GM21825 (cell line): ENCODE results near the gene PRAMEF5.
"Not testable (repeated sequence)": the region's sequence is repeated elsewhere in the genome, so short reads cannot be mapped to it uniquely, and the experiment has no call there.

Source experiments
- ATAC-seq: cut with Tn5 transposase; IDR thresholded peaks from one replicate; pipeline ENCODE4 v1.9.1; 2021; ENCODE audit warnings: mild to moderate bottlenecking, moderate library complexity; ENCODE audit not compliant: unreplicated experiment

The PRAMEF5 gene

DNA sequence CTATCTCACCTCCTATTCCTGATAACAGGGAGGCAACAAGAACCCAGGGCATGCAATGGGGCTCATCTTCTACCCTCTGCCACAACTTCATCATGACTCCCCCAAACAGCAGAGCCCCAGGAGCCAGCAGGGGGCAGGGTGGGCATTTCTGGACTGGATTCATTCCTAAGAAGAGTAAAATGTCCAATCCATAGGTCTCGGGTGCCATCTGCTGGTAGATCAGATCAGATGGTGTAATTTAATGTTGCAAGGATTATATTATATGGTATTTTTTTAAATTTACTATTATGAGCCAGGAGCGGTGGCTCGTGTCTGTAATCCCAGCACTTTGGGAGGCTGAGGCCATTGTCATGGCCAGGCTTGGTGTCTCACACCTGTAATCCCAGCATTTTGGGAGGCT, 11.1 kb downstream of the PRAMEF5 start:
- ATAC-seq, result not testable (repeated sequence)

DNA sequence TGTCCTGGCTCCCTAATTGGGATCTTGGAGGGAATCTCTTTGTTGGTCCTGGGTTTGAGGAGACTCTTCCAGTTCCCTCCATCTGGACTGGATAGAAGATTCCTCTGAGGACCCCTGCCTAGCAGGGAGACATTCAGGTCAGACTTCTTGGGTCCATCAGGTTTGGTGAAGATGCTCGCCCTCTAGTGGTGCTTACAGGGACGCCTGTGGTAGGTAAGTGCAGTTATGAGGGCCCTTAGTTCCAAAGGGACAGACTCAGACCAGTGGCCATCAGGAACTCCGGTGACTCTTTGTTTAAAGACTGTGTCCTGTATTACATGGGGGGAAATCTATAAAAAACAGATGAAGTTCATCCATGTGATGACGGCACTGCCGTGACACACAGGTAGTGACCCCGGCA, 23.0 kb downstream of the PRAMEF5 start:
- not testable (repeated sequence) for ATAC-seq

DNA sequence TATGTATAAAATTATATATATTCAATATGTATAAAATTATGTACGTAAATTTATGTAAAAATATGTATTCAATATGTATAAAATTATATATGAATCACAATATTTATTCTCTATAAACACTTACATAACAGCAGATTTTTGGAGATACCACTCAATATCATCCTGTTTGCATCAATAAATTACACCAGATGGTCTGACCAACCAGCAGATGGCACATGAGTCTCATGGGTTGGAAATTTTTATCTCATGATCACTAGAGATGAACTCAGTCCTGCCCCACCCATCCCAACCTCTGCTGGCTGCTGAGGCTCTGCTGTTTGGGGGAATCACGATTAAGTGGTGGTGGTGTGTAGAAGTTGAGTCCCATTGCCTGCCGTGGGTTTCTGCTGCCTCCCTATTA, 25.6 kb downstream of the PRAMEF5 start:
- not testable (repeated sequence) for ATAC-seq

DNA sequence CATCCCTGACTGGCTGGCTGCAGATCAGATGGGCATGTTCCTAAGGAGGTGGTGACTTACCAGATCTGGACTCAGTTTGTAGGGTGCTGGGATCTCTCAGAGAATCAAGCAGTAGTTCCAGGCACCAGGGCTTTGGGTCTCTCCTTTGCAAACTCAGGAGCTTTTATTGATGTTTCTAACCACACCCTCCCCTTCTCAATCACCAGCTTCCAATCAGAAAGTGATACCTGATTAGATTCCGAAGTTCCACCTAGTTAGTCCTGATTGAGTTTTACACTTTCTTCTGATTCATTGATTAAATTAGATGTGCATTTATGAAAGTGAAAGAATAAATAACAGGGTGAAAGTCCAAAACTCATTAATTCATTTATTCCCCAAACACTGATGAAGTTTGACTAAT, 31.0 kb downstream of the PRAMEF5 start, which contains the start of gene PRAMEF8:
PRAMEF8 (minus strand) TSS at position 101 of the 400 bp plus-strand sequence. CDS start 1,046 bp downstream, outside the sequence.
- ATAC-seq, result not testable (repeated sequence)

DNA sequence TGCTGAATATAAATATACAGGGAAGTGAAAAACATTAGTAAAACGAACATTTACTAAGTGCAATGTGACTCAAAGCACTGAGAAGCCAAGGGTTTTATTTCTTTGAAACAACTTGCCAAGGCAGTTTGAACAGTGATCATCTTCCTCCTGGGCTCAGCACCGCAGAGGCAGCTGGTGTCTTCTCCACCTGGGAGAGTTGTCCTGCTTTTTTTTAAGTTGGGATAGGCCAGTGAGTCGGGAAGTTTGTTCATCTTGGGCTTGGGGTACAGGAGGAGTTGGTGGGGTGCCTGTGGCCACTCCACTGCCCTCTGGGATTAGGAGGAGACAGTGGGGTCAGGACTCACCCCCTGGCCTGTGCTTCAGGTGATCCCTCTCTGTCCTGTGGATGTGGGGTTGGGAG, 35.0 kb downstream of the PRAMEF5 start:
- not testable (repeated sequence) for ATAC-seq

DNA sequence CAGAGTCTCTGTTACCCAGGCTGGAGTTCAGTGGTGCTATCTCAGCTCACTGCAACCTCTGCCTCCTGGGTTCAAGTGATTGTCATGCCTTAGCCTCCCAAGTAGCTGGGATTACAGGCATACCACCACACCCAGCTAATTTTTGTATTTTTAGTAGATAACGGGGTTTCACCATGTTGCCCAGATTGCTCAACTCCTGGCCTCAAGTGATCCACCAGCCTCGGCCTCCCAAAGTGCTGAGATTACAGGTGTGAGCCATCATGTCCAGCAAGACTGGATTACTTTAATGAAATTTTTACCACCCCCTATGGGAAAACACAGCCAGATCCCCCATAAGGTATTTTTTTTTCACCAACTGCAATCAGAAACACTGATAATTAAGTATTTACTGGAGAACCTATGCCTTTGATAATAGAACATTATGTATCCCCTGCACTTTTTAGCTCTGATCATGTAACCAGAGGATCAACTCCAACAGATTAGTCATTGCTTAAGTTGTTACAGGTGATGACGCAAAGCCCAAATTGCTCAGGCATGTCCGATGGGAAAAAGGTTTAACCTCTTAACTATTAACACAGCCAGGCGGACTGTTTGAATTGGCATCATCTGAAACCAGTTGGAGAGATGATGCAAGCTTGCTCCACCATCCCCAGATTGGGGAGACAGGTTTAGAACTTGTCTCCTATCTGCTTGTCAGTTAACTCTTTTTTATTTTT, 43.4 kb downstream of the PRAMEF5 start:
- ATAC-seq, result not testable (repeated sequence)

DNA sequence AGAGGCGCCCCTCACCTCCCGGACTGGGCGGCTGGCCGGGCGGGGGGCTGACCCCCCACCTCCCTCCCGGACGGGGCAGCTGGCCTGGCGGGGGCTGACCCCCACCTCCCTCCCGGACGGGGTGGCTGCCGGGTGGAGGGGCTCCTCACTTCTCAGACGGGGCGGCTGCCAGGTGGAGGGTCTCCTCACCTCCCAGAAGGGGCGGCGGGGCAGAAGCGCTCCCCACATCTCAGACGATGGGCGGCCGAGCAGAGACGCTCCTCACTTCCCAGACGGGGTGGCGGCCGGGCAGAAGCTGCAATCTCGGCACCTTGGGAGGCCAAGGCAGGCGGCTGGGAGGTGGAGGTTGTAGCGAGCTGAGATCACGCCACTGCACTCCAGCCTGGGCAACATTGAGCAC, 44.7 kb downstream of the PRAMEF5 start:
- ATAC-seq, result not testable (repeated sequence)

DNA sequence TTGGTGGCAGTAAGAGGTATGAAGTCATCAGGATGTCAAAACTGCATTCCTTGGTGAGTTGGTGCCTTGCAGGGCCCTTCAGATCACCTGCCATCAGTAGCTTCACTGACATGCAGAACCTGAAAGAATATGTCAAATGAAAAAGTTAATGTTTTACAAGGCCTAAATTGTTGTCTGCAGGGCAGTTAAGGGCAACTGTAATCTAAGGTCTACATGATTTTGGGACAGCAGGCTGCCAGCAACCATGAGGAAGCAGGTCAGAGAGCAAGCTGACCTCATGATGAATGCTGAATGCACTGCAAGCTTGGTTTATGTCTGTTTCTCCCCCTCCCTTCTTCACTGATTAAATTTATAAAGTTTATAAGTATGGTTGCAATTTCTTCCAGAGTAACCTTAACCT, 48.2 kb downstream of the PRAMEF5 start:
- not testable (repeated sequence) for ATAC-seq

DNA sequence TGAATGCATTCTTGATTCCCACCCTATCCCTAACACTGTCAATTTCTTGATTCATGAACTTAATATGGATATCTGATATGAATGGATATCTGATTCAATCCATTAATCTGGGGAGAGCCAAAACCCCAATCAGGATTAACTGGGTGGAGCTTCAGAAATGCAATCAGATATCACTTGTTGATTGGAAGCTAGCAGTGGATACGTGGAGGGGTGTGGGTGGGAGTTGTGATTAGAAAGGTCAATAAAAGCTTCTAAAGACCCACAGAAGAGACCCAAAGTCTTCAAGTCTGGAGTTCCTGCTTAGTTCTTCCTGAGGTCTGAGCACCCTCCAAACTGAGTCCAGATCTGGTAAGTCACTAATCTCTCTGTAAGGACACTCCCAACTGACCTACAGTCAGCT, 49.2 kb downstream of the PRAMEF5 start, which contains the start of gene PRAMEF33:
PRAMEF33 (plus strand) TSS at position 301 of the 400 bp plus-strand sequence. CDS start 2,416 bp downstream, outside the sequence.
- not testable (repeated sequence) for ATAC-seq
